PFSK-1 (cell line): ENCODE measurements around the gene COL23A1.

ENCODE experiments used
- FOXP2 ChIP-seq: optimal IDR thresholded peaks from 2 replicates; pipeline ENCODE3; 2011; ENCODE audit warnings: borderline replicate concordance, control low read depth, inconsistent platforms; ENCODE audit not compliant: insufficient read depth; ENCODE audit errors: extremely low read length, extremely low read depth
- POLR2AphosphoS5 ChIP-seq: IDR thresholded peaks from 2 replicates; pipeline ENCODE4 v1.6.1; 2012; ENCODE audit warnings: low read depth, mild to moderate bottlenecking, control low read depth, low read length, moderate library complexity
- SIN3A ChIP-seq: IDR thresholded peaks from 2 replicates; pipeline ENCODE4 v1.6.1; 2012; ENCODE audit warnings: mild to moderate bottlenecking, low read length, moderate library complexity, borderline replicate concordance; ENCODE audit not compliant: insufficient read depth
- TAF1 ChIP-seq: IDR thresholded peaks from 2 replicates; pipeline ENCODE4 v1.6.1; 2012; ENCODE audit warnings: low read length, control low read depth, borderline replicate concordance; ENCODE audit not compliant: insufficient read depth
- TF ChIP-seq, protein P1 (sequence below), 2 experiments: IDR thresholded peaks; 2 replicates each; pipeline versions ENCODE4 v1.6.1 to v1.8.0; 2011 to 2012; ENCODE audit warnings: low read depth in 2 of 2, low read length in 2 of 2, control low read depth in 1 of 2, inconsistent platforms in 1 of 2, mild to moderate bottlenecking in 1 of 2, moderate library complexity in 1 of 2; ENCODE audit not compliant: insufficient read depth in 1 of 2

The COL23A1 gene

DNA sequence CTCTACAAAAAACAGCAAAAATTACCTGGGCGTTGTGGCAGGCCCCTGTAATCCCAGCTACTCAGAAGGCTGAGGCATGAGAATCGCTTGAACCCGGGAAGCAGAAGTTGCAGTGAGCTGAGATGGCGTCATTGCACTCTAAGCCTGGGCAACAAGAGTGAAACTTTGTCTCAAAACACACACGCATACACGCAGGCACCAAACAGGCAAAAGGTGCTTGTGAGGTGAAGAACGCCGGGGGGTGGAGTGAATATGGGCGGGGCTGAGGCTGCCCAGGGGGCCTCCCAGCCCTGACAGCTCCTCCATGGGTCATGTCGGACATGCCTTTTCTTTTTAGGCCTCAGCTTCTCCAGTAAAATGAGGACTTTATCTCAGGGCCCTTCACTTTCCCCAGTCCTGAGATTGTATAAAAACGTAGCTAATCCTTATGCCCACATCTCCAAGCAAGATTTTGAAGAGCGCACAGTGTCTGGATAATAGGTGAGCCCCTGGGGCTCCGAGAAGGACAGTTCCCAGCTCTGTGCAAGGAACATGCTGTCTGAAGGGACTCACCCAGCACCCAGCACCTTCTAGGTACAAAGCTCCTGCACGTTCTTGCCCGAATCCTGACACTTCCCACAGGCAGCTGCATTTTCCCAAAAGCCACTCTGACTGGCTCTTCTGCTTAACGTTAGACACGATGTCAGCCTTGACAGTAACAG is 168.3 kb downstream of the COL23A1 start:
- TF ChIP-seq FOXP2: no peak
- TF ChIP-seq TAF1: no peak
- TF ChIP-seq, protein P1, sequence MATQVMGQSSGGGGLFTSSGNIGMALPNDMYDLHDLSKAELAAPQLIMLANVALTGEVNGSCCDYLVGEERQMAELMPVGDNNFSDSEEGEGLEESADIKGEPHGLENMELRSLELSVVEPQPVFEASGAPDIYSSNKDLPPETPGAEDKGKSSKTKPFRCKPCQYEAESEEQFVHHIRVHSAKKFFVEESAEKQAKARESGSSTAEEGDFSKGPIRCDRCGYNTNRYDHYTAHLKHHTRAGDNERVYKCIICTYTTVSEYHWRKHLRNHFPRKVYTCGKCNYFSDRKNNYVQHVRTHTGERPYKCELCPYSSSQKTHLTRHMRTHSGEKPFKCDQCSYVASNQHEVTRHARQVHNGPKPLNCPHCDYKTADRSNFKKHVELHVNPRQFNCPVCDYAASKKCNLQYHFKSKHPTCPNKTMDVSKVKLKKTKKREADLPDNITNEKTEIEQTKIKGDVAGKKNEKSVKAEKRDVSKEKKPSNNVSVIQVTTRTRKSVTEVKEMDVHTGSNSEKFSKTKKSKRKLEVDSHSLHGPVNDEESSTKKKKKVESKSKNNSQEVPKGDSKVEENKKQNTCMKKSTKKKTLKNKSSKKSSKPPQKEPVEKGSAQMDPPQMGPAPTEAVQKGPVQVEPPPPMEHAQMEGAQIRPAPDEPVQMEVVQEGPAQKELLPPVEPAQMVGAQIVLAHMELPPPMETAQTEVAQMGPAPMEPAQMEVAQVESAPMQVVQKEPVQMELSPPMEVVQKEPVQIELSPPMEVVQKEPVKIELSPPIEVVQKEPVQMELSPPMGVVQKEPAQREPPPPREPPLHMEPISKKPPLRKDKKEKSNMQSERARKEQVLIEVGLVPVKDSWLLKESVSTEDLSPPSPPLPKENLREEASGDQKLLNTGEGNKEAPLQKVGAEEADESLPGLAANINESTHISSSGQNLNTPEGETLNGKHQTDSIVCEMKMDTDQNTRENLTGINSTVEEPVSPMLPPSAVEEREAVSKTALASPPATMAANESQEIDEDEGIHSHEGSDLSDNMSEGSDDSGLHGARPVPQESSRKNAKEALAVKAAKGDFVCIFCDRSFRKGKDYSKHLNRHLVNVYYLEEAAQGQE (IDR thresholded peaks at IDR 0.05; ENCODE audit: insufficient read depth in 1 of 2, low read depth in 2 of 2, low read length in 2 of 2): no peak
- TF ChIP-seq POLR2AphosphoS5: no peak
- TF ChIP-seq SIN3A: no peak

DNA sequence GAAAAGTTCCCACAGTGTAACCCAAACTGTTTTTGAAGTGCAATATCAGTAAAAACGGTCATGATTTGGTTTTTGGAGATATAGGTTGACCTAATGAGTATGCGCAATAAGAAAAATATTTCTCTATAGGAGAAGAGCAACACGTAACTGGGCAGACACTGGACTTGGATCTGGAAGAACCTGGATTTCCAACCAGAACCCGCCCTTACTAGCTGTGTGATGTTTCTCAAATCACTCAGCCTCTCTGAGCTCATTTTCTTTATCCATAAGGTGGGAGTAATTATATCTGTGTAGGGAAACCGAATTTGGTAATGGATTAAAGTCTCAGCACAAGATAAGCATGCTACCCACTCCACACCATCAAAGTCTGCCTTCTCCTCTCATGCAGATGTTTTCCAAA is 169.1 kb downstream of the COL23A1 start:
- no peak for TF ChIP-seq POLR2AphosphoS5
- no peak for TF ChIP-seq FOXP2
- no peak for TF ChIP-seq SIN3A
- no peak for TF ChIP-seq TAF1
- TF ChIP-seq, protein P1 (IDR thresholded peaks at IDR 0.05; ENCODE audit: insufficient read depth in 1 of 2, low read depth in 2 of 2, low read length in 2 of 2): no peak

- TF ChIP-seq POLR2AphosphoS5 (no peak), TAF1 (no peak), SIN3A (no peak), FOXP2 (no peak)
- TF ChIP-seq, protein P1 (IDR thresholded peaks at IDR 0.05; ENCODE audit: insufficient read depth in 1 of 2, low read depth in 2 of 2, low read length in 2 of 2): no peak
These were observed 169.8 kb downstream of the COL23A1 start for GRCh38 chr5:178420354-178420781.

GRCh38 chr5:178419651-178420050 is 170.5 kb downstream of the COL23A1 start:
- TF ChIP-seq FOXP2: no peak
- no peak for TF ChIP-seq TAF1
- TF ChIP-seq, protein P1 (IDR thresholded peaks at IDR 0.05; ENCODE audit: insufficient read depth in 1 of 2, low read depth in 2 of 2, low read length in 2 of 2): no peak
- TF ChIP-seq SIN3A: no peak
- TF ChIP-seq POLR2AphosphoS5: no peak
